ENCODE measurements around the gene MYL6B.
A peak's percentile ranks its signal among the peaks of the same experiment; 100 is the strongest.

Gene MYL6B

GRCh38 chr12:56124133-56124532, 28.3 kb upstream of the MYL6B start:
- DNase-seq, result no peak

- DNase-seq, result no peak
Measured at GRCh38 chr12:56126732-56127239, 25.6 kb upstream of the MYL6B start.

- no peak for DNase-seq
Measured at GRCh38 chr12:56127485-56127887, 24.9 kb upstream of the MYL6B start.

GRCh38 chr12:56127888-56128669, 24.3 kb upstream of the MYL6B start, which contains the start of gene ESYT1:
ESYT1 (plus strand) TSS chr12:56128267; CDS start chr12:56128320, 53 bp downstream.
- DNase-seq, result peak; percentile 90

- no peak for DNase-seq
Measured at GRCh38 chr12:56128670-56129205, 23.6 kb upstream of the MYL6B start.

GRCh38 chr12:56129206-56129941, 23.0 kb upstream of the MYL6B start:
- DNase-seq, result peak; percentile 56

- DNase-seq, result no peak
Measured at GRCh38 chr12:56129942-56130495, 22.4 kb upstream of the MYL6B start.

GRCh38 chr12:56130876-56131275, 21.5 kb upstream of the MYL6B start:
- DNase-seq, result no peak

- DNase-seq, result no peak
Measured at GRCh38 chr12:56134897-56135296, 17.5 kb upstream of the MYL6B start.

GRCh38 chr12:56137853-56138571, 14.4 kb upstream of the MYL6B start:
- DNase-seq, result no peak

GRCh38 chr12:56141946-56142784, 10.2 kb upstream of the MYL6B start:
- DNase-seq, result no peak

GRCh38 chr12:56143217-56143616, 9.2 kb upstream of the MYL6B start:
- no peak for DNase-seq

- no peak for DNase-seq
Measured at GRCh38 chr12:56143870-56144269, 8.5 kb upstream of the MYL6B start.

GRCh38 chr12:56145217-56145616, 7.2 kb upstream of the MYL6B start:
- DNase-seq, result no peak

GRCh38 chr12:56146492-56147460, 5.6 kb upstream of the MYL6B start:
- DNase-seq, result no peak

- no peak for DNase-seq
Measured at GRCh38 chr12:56150563-56150962, 1.8 kb upstream of the MYL6B start.

- peak; percentile 53 for DNase-seq
Measured at GRCh38 chr12:56151672-56152131, 685 bp upstream of the MYL6B start.

- DNase-seq, result no peak
Measured at GRCh38 chr12:56152756-56153677, 630 bp downstream of the MYL6B start.

- no peak for DNase-seq
Measured at GRCh38 chr12:56153678-56154065, 1.3 kb downstream of the MYL6B start.
